ENCODE results near the gene MTMR3.
A peak's percentile ranks its signal among the peaks of the same experiment; 100 is the strongest.
"Not testable (repeated sequence)": the region's sequence is repeated elsewhere in the genome, so short reads cannot be mapped to it uniquely, and the experiment has no call there.

The MTMR3 gene

DNA sequence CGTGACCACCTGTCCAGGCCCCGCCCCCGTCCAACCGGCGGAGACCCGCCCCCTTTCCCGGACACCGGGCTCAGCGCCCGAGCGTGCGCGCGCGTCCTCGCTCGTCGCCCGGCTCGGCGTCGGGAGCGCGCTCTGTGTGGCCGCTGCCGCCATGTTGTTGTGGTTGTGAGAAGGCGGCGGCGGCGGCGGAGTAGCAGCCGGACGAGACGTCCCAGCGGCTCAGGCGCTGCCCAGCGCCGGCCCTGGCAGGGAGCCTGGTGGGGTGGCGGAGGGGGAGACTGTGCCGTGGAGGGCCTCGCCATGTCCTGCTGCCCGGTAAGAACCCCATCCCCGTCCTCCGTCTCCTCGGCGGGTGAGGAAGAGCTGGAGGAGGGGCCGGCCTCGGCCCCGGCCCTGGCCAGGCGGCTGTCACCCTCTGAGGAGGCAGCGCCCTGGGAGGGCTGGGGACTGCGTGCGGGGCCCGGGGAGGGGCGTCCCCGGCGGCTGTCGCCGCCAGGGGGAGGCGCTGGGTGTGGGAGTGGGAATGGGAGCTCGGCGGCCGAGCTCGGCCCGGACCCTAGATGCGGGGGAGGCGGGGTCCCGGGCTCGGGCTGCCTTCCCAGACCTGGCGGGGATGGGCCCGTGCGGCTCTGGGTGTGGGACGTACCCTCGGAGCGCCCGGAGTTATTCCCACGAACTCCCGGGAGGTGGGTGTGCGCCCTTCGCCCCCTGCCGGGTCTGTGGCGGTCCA lies at the start of gene MTMR3:
Gene MTMR3, plus strand, starts transcription at position 130 of the 730 bp plus-strand sequence. CDS start 87,886 bp downstream, outside the sequence.
- DNase-seq, result peak; percentile 97

DNA sequence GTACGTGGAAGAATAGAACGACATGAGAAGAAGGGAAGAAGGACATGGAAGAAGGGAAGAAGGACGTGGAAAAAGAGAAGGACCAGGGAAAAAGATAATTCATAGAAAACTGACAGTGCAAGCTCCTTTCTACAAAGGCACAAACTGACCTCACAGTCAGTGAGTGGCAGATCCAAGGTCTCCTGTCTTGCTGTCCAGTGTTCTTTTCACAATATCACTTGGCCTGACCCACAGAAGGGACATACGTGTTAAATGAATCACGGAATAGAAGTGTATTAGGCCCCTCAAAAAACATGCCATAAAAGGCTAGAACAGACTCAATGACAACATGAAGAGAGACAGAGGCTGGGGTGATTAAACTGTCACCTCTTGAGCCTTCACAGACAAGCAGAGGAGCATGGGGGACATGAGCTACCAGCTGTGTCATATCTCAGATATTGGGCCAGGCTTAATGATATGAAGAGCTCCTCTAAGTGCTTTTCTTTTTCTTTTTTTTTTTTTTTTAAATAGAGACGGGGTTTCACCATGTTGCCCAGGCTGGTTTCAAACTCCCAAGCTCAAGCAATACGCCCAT lies 49.5 kb upstream of the MTMR3 start:
- DNase-seq, result no peak

- no peak for DNase-seq
Observed at GRCh38 chr22:29834046-29834445, 48.9 kb upstream of the MTMR3 start.

DNA sequence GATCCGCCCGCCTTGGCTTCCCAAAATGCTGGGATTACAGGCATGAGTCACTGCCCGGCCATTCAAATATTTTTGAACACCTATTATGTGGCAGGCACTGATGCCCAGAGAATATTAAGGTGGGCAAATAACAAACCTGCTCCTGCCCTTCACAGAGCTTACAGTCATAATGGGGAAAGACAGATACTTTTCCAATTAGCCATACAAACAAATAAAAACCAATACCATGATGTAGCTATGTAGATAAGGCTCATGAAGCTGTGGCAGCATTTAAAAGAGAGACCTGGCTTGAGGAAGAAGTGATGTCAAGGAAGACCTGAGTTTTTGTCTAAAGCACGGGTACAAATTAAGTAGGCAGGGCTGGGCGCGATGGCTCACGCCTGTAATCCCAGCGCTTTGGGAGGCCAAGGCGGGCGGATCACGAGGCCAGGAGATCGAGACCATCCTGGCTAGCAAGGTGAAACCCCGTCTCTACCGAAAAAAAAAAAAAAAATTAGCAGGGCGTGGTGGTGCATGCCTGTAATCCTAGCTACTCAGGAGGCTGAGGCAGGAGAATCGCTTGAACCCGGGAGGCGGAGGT lies 46.1 kb upstream of the MTMR3 start:
- not testable (repeated sequence) for DNase-seq

DNA sequence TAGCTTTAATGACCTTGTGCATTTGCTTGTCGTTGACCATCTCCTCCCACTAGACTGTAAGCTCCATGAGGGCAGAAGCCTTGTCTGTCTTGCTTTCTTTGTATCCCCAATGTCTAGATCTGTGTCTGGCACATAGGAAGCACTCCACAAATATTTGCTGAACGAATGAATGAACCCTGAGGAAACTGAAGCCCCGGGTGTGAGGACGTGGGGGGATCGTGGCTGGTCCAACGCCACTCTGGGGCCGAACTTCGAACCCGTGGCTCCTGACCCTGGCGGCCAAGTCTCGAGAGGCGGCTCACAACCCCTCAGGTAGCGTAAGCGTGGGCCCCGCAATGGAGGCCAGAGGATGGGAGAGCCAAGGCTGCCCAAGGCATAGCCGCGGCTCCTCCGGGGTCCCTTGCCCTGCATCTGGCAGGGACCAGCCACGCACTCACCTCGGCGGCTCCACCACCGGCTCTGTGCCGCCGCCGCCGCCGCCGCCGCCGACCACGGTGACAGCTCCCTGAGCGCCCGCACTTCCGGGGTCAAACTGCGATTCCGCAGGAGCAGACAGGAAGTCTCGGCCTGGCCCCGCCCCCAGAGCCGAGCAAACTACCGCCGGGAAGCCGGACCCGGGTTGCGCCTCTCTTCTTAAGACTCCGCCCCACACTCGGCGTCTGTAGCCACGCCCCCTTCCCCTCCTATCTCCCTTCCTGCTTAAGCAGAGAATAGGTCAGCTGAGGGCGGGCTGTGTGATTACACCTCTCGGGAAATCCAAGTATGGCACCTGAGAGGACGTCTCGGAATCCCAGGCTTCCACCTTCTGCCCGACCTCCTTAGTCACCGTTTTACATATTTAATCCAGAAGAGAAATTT lies 45.0 kb upstream of the MTMR3 start, which contains the start of gene ASCC2:
Gene ASCC2, minus strand, starts transcription at position 534 of the 858 bp plus-strand sequence. CDS start 5,949 bp downstream, outside the sequence.
- DNase-seq, result peak; percentile 96

DNA sequence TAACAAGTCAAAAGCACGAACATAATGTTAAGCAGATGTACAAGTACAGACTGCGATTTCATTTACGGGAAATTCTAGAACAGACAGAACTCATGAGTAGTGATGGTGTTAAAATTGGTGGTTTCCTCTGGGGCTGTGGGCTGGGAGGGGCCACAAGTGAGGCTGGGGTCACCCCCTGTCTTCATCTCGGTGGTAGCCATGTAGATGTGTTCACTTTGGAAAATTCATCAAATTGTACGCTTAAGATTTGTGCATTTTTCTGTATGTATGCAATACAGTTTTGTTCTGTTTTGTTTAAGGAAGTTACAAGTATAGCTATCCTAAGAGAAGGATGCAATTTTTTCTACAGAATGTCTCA lies 44.4 kb upstream of the MTMR3 start:
- DNase-seq, result no peak

- DNase-seq, result no peak
Observed at GRCh38 chr22:29839039-29839438, 43.9 kb upstream of the MTMR3 start.

- no peak for DNase-seq
Observed at GRCh38 chr22:29840498-29840897, 42.5 kb upstream of the MTMR3 start.

DNA sequence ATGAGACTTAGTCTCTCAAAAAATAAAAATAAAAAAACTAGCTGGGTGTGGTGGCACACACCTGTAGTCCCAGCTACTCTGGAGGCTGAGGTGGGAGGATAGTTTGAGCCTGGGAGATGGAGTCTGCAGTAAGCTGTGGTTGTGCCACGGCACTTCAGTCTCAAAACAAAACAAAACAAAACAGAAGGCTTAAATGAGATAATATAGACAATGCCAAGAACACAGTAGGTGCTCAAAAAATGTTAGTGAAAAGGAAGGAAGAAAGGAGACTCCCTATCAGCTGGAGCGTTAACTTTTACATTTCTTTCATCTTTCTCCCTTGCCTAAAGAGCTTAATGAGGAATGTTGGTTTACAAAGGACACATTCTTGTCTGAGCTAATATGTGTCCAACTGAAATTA lies 40.8 kb upstream of the MTMR3 start:
- DNase-seq, result no peak

DNA sequence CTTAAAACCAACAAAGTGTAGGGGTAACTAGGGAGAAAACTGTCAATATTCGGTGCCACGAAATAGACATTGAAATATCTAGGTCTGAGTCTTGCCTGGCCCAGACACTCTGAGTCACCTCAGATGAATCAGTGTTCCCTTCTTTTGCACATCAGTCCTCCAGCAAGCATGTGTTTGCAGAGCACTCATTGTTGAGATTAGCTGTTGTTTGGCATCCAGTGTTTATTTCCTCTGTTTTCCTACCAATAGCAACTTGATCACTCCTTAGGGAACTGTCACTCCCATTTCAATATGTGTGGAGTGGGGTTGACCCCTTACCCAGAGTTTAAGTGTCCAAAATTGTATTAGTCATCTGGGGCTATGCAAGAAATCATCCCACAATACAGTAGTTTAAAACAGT lies 40.2 kb upstream of the MTMR3 start:
- DNase-seq, result no peak

DNA sequence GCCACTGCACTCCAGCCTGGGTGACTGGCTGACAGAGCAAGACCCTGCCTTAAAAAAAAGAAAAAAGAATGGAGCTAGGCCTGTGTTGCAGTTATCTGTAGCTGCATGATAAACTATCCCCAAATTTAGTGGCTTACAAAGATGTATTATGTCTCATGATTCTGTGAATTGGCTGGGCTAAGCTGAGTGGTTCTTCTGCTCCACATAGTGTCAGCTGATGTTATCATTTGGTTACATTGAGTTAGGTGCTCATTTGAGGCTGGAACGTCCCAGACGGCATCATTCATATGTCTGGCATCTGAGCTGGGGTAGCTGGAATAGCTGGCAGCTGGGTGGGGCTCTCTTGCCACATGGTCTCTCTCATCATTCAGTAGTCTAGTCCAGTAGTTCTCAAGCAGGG lies 36.7 kb upstream of the MTMR3 start:
- no peak for DNase-seq

- DNase-seq, result no peak
Observed at GRCh38 chr22:29848111-29848510, 34.9 kb upstream of the MTMR3 start.

GRCh38 chr22:29854432-29854831 lies 28.5 kb upstream of the MTMR3 start:
- DNase-seq, result no peak

- DNase-seq, result no peak
Observed at GRCh38 chr22:29855611-29856181, 27.3 kb upstream of the MTMR3 start.

DNA sequence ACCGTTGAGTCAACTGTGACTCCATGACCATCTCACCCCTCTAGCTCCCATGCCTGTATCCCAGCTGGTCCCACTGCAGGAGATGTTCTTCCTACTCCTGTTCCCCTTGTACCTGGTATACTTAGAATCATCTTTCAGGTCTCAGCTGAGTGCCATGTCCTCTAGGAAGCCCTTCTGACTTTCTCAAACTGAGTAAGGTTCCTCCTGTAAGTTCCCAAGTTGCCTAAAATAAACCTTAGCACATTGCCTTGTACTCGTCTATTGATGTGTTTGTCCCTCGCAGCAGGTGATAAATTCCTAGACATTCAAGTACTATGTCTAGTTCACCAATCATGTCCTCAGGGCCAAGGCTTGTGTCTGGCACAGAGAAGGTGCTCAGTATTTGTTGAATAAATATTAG lies 26.5 kb upstream of the MTMR3 start:
- no peak for DNase-seq

GRCh38 chr22:29859030-29859429 lies 23.9 kb upstream of the MTMR3 start:
- DNase-seq, result not testable (repeated sequence)

DNA sequence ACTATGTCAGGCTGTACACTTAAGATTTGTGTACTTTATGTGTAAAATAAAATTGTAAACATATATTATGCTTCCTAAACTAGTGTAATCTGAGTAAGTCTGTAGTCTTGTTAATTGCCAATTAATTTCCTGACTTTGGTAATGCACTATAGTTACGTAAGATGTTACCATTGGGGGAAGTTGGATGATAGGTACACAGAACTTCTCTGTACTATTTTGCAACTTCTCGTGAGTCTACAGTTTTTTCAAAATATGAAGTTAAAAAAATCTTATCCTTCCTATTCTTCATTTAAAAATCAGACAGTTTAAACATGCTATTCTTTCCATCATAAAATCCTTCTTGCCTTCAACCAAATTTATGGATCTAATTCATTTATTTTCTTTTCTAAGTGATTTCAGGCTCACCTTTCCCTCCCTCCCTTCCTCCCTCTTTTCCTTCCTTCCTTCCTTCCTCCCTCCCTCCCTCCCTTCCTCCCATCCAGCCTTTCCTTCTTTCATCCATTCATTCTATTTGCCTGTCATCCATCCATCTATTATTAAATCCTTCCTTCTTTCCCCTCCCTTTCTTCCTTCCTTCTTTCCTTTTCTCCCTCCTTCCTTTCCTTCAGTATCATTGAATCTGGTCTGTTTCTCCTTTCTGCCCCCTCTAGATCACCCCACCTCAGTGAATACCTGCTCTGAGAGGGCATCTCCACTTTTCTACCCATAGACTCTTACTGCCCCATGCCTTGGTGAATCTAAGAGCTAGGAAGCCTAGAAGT lies 22.8 kb upstream of the MTMR3 start:
- no peak for DNase-seq

DNA sequence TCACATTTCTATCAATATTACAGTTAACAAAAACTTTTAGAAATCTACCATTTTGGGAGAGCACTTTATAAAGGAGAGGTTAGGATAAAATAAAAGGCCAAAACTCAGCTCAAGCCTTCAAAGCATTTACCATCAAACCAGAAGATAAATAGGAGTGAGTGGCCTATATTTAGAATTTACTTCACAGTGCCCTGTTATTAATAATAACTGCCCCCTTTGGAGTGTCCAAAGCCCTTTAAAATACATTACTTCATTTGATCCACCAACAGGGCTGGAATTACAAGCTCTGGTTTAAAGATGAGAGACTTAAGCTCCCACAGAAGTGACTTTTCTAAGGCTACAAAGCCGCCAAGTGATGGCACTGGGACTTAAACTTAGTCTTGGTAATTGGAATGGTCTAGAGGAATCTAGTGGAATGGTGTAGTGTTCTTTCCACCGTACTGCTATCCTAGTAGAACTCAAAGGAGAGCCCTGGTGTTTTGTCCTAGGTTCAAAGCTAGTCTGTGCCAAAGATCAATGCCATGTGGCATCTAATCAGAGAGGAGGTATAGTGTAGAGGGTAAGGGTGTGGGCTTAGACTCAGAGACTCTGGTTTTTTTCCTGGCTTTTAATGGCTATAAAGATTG lies 21.2 kb upstream of the MTMR3 start:
- no peak for DNase-seq

DNA sequence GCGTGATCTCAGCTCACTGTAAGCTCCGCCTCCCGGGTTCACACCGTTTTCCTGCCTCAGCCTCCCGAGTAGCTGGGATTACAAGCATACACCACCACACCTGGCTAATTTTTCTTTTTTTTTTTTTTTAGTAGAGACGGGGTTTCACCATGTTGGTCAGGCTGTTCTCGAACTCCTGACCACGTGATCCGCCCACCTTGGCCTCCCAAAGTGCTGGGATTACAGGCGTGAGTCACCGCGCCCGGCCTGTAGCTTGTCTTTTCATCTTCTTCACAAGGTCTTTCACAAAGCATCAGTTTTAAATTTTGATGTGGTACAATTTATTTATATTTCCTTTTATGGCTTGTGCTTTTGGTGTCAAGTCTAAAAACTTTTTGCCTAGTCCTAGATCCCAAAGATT lies 17.4 kb upstream of the MTMR3 start:
- not testable (repeated sequence) for DNase-seq

DNA sequence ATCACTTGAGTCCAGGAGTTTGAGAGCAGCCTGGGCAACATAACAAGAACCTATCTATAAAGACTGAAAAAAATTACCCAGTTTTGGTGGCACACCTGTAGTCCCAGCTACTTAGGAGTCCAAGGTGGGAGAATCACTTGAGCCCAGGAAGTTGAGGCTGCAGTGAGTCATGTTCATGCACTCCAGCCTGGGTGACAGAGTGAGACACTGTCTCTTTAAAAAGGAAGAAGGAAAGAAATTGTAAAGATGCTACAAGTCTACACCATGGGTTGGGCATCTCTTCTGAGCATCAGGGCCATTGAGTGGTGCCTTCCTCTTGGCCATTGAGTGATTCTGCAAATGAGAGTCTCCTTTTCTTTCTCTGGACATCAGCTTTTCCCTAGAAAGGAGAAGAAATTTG lies 15.7 kb upstream of the MTMR3 start:
- DNase-seq, result no peak

DNA sequence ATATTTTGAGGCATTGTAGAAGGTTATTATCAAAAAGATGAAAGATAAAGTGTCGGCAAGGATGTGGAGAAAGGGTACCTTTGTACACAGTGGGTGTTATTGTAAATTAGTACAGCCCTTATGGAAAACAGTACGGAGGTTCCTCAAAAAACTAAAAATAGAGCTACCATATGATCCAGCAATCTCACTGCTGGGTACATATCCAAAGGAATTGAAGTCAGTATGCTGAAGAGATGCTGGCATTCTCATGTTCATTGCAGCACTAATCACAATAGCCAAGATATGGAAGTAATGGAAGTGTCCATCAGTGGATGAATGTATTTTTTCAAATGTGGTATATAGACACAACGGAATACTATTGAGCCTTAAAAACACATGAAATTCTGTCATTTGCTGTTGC lies 15.1 kb upstream of the MTMR3 start:
- DNase-seq, result no peak

DNA sequence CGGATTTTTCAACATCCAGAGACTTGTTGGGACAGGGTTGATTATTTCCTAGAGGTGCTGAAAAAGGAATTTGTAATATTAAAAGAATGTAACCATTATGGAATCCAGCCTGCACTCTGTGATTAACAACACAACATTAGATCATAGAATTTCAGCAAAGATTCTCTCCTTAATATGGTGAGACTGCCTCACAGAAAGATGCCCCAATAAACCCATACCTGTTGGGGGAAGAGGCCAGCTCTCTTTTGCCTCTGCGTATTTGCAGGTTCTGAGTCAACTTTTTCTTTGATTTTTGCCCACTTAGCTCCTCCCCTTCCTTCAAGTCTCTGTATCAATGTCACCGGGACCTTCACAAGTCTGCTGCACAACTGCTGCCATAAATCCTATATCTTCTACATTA lies 12.4 kb upstream of the MTMR3 start:
- no peak for DNase-seq
